ENCODE data around the gene BEND2.
"Not testable (repeated sequence)": the region's sequence is repeated elsewhere in the genome, so short reads cannot be mapped to it uniquely, and the experiment has no call there.

The BEND2 gene

GRCh38 chrX:18220786-18221185 lies at the start of gene BEND2:
BEND2 (minus strand) TSS chrX:18220886; CDS start chrX:18220750, 136 bp downstream.
- ATAC-seq = no peak
- no peak for DNase-seq

DNA sequence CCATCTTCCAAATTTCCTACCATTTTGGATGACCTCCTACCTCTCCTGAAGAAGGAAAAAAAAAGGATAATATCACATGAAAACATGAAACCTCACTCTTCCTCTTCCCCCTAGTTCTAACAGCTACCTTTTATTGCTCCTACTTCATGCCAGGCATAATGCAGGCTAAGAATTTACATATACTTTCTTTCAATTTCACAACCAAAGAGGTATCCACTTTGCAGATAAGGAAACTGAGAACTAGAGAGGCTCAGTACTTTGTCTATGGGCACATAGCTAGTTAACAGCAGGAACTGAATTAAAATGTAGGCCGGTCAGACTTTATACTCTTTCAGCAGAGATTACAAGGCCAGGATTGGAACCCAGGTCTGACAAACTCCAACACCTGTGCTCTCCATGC lies 34.4 kb upstream of the BEND2 start:
- no peak for DNase-seq
- ATAC-seq = no peak

DNA sequence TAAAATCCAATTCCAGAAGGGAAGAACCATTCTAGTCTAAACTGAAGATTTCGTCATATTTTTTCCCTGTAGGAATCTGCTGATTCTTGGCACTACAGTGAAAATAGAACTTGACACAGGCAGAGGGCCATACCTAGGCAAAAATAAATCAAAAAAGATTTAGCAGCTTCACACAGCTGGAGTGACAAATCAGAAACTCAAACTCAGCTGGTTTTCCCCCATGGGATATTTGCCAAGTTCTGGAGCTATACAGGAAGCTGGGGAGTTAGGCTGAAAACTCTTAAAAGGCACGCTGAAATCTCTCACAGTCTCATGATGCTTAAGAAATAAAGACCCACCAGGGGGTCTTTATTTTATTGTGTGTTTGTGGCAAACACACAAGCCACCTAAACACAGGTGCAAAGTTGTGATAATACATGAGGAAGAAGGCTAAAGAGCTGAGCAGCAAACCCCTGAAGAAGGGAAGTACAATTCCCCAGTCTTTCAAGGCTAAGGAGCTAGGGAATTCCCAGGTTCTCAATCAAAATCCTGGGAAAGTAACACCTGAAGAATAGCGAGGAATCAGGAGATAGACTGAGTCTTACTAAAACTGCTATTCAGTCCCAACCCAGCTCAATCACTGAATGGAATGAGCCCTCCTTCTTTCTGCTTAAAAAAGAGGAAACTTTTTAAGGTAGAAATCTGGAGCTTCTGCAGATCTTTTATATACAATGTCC lies 32.1 kb upstream of the BEND2 start:
- no peak for ATAC-seq
- no peak for DNase-seq

GRCh38 chrX:18229646-18230045 lies 9.0 kb upstream of the BEND2 start:
- not testable (repeated sequence) for DNase-seq, ATAC-seq

DNA sequence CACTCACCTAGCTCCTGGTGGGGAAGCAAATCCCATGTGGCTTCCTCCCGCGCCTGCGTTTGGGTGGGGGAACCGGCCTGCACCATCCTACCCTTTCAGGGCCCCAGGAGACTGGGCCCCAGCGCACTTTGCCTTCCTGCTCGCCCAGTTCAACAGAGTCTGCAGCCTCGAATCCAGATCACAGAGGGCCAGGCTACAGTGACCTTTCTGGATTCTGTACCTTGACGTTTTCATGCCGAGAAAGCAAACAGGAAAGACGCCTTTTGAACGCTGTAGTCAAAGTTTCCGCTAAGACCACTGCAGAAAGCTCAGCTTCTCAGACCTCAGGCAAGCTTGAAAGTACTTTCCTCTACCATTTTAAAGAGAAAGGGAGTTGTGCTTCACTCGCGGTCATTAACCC lies 7.4 kb upstream of the BEND2 start:
- DNase-seq (no peak), ATAC-seq (no peak)

DNA sequence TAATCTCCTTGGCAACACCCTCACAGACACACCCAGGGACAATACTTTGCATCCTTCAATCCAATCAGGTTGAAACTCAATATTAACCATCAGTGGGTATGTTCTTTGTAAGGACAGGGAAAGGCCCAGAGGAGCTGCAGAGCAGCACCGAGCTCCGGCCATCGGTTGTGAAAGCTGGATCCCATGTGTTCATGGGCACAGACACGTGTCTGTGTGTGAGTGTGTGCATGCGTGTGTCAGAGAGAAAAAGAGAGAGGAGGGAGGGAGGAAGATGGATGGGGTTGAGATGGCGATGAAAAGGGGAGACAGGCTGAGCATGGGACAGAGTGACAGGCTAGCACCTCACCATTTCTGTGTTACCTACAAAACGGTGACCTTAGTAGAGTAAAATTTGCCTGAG lies 6.8 kb upstream of the BEND2 start:
- ATAC-seq (no peak), DNase-seq (no peak)

GRCh38 chrX:18210470-18210869 lies 10.2 kb downstream of the BEND2 start:
- DNase-seq (no peak), ATAC-seq (no peak)

- DNase-seq (no peak), ATAC-seq (no peak)
These were observed 14.0 kb downstream of the BEND2 start for GRCh38 chrX:18206657-18207056.

DNA sequence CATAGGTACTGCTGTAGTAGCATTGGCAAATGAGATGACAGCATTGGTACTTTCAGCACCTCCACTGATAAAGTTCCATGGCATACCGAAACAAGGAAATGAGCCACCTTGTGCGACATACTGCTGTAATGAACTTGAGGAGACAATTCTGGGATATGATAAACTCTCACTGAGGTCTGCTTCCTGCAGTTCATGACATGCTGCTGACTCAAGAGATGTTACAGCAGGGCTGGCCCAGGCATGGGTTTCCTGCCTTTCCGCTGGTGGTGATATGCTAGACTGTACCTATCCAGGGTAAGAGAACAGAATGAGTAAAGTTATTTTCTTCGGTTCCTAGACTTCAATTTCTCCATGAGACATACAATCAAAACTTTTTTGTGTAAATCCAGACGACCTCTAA lies 17.1 kb downstream of the BEND2 start:
- ATAC-seq (no peak), DNase-seq (no peak)

DNA sequence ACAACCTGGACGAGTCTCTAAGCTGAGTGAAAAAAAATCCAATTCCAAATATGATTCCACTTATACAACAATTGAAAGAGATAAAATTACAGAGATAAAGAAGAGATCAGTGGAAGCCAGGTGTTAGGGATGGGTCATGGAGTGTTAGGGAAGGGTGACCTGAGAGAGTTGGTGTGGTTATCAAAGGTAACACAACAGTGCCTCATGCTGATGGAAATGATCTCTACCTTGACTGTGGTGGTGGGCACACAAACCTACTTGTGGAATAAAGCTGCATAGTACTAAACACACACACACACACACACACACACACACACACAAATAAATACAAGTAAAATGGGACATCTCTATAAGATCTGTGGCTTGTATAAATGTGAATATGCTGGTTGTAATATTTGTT lies 26.0 kb downstream of the BEND2 start:
- no peak for DNase-seq
- ATAC-seq = no peak

DNA sequence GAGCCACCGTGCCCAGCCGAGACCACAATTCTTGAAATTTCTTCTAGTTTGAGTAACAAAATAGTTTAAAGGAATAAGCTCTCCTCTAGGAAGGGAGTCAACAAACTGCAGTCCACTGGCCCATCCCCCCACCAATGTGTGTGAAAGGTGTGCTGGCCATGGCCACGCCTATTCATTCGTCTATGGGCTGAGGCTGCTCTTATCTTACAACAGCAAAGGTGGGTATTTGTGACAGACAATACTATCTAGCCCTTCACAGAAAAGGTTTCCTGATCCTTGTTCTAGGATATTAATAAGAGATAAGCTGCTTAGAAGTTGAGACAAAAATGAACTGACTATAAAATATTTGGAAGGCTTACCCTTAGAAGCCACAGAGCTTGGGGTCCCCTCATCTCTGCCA lies 41.2 kb downstream of the BEND2 start:
- DNase-seq (no peak), ATAC-seq (no peak)

- DNase-seq = no peak
These were observed 45.7 kb downstream of the BEND2 start for GRCh38 chrX:18174971-18175370.

DNA sequence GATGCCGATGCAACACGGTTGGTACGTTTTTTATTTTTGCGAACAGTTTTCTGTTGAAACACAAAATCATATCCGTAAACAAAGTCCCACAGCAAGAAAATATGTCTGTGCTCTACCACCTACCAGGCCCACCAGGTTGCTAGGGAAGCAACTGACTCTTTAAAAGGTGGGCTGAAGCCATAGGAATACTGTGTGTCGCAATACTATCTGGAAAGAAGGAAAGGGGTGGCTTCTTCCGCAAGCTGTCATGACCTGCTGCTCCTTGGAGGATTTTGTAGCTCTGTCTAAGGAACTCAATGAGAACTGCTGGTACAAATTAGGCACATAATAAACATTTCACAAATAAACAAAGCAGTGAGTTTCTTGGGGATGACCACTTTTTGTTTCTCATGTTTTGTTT lies 46.5 kb downstream of the BEND2 start:
- ATAC-seq (no peak), DNase-seq (no peak)

More at GRCh38 chrX:18174971-18175370, 45.7 kb downstream of the BEND2 start:
- no peak for ATAC-seq

- ATAC-seq (no peak), DNase-seq (no peak)
These were observed 47.0 kb downstream of the BEND2 start for GRCh38 chrX:18173494-18174180.

- DNase-seq = no peak
- no peak for ATAC-seq
These were observed 47.7 kb downstream of the BEND2 start for GRCh38 chrX:18172970-18173369.

GRCh38 chrX:18170910-18171309 lies 49.8 kb downstream of the BEND2 start:
- ATAC-seq (no peak), DNase-seq (no peak)

- DNase-seq = no peak
- no peak for ATAC-seq
These were observed 54.6 kb downstream of the BEND2 start for GRCh38 chrX:18166068-18166467.

DNA sequence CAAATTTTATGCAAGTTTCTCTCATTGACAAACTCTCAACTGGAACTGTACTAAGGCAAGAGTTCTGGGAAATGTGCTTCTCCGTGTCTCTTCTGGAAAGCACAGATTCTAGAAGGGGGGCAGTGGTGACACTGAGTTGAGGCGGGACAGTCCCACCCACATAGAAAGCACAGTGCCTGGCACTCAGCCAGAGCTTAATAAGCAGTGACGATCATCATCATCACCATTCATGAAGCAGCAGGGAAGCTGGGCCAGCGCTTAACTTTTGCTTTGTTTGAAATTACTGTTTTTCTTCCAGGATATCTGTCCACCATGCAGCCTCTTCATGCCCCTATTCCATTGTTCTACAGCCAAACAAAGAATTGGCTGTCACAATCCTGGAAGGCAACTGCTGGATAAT lies 60.3 kb downstream of the BEND2 start:
- DNase-seq = no peak
- ATAC-seq = no peak

- DNase-seq (no peak), ATAC-seq (no peak)
These were observed 61.7 kb downstream of the BEND2 start for GRCh38 chrX:18158963-18159362.

DNA sequence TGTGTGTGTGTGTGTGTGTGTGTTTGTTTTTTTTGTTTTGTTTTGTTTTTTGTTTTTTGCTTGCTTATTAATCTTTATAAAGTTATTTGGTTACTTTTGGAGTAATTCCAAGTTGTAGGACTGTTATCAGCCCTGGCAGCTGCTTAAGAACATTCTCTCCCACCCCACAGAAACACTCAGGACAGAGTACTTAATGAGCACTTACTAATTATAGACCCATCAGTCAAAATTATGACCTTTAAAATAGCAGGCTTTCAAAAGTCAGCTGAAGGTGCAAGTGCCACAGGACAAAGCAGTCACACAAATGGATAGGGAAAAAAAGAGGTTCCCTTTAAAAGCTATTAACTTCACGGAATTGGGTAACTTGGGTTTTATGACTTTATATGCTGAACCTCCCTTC lies 69.0 kb downstream of the BEND2 start:
- DNase-seq = no peak
- no peak for ATAC-seq

GRCh38 chrX:18151157-18151556 lies 69.5 kb downstream of the BEND2 start:
- DNase-seq (no peak), ATAC-seq (no peak)

DNA sequence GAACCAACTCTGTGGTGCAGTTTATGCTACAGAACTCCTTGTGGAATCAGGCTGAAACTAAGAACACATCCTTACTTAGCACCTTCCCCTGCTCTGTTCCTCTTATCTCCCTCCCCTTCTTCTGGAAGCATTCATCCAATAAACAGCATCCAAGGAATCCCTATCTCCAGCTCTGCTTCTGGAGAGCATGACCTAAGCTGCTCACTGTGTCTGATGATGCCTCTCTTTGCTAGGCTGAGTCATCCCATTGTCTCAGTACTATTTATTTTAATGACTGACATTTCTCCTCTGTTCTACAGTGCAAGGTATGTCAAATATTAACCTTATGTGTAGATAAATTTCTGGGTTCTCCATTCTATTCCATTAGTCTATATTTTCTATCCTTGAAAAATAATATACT lies 71.2 kb downstream of the BEND2 start:
- ATAC-seq = no peak
- DNase-seq = no peak

- DNase-seq (peak; percentile 3), ATAC-seq (no peak)
These were observed 73.7 kb downstream of the BEND2 start for GRCh38 chrX:18146954-18147353.

- ATAC-seq = no peak
- DNase-seq = no peak
These were observed 74.7 kb downstream of the BEND2 start for GRCh38 chrX:18146009-18146408.

All from stimulated activated naive CD8-positive, alpha-beta T cell treated with anti-CD3 and anti-CD28 coated beads, Interleukin-15, Interleukin-2, amounts not matched to agents 100 U/mL and 50 U/mL, for 24 hours (primary cell).